Right atrium auricular region (tissue), 2 donors: Measurements from ENCODE around the gene TRERF1. TPM values are rescaled to one million over a fixed set of nuclear protein-coding genes. Genes with fewer than 3 reads are reported as not detected.

Source experiments
- DNase-seq: peaks from one replicate; pipeline ENCODE4 v3.0.0-alpha.2; 2019; ENCODE audit warnings: low spot score
- H3K27ac ChIP-seq, 2 donors: fragments of 200-600 bp; sonication (generic); 1 replicate in 1 of 2; 2 replicates in 1 of 2; pipeline ENCODE4 v1.5.1; 2016 to 2019
- H3K27me3 ChIP-seq, 2 donors: fragments of 200-600 bp; sonication (generic); one replicate each; pipeline versions ENCODE4 v1.5.1 to v1.6.0; 2017 to 2019
- H3K36me3 ChIP-seq: fragments of 200-600 bp; sonication (generic); one replicate; pipeline ENCODE4 v1.5.1; 2016
- H3K4me1 ChIP-seq, 2 donors: fragments of 200-600 bp; sonication (generic); one replicate each; pipeline versions ENCODE4 v1.5.1 to v1.6.0; 2017 to 2019
- H3K4me3 ChIP-seq, 2 donors: fragments of 200-600 bp; sonication (generic); 1 replicate in 1 of 2; 2 replicates in 1 of 2; pipeline ENCODE4 v1.5.1; 2017 to 2019; ENCODE audit warnings: mild to moderate bottlenecking in 1 of 2, moderate library complexity in 1 of 2
- H3K9me3 ChIP-seq, 2 donors: fragments of 200-600 bp; sonication (generic); one replicate each; pipeline ENCODE4 v1.5.1; 2019
- total RNA-seq, 2 donors: library from RNA; depleted of rRNA; stranded (reverse); fragments of >200 nt; gene quantifications; one replicate each; pipeline ENCODE4 v1.1.0, GENCODE V29; 2016
- TF ChIP-seq, protein P1 (sequence below), 2 donors: fragments of 200-600 bp; sonication (generic); IDR thresholded peaks; one replicate each; pipeline ENCODE4 v1.5.1; 2019; ENCODE audit warnings: antibody characterized with exemption in 2 of 2

TRERF1 gene
- total RNA-seq, 2 donors from 2014 or later, result 1.9 to 2.5 TPM

DNA sequence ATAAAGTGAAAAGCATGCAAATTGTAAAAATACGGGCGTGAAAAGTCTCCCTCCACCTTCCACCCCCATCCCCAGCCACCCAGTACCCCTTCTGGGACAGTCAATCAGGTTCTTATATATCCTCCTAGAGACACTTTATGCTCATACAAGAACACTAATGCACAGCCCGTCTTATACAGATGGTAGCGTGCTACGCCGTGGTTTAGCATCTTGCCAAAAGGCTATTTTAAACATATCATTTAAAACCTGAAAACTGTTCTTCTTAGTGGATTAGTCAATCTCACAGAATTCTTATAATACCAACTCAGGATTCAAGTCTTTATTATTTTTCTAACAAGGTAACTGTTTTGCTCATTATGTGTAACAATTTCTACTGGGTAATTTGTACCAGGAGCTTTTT lies 176.8 kb downstream of the TRERF1 start:
- H3K27ac ChIP-seq, result no peak overlapping the region
- H3K9me3 ChIP-seq, result no peaks in the 10 kb centered on the region
- TF ChIP-seq, protein P1, sequence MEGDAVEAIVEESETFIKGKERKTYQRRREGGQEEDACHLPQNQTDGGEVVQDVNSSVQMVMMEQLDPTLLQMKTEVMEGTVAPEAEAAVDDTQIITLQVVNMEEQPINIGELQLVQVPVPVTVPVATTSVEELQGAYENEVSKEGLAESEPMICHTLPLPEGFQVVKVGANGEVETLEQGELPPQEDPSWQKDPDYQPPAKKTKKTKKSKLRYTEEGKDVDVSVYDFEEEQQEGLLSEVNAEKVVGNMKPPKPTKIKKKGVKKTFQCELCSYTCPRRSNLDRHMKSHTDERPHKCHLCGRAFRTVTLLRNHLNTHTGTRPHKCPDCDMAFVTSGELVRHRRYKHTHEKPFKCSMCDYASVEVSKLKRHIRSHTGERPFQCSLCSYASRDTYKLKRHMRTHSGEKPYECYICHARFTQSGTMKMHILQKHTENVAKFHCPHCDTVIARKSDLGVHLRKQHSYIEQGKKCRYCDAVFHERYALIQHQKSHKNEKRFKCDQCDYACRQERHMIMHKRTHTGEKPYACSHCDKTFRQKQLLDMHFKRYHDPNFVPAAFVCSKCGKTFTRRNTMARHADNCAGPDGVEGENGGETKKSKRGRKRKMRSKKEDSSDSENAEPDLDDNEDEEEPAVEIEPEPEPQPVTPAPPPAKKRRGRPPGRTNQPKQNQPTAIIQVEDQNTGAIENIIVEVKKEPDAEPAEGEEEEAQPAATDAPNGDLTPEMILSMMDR (IDR thresholded peaks at IDR 0.05), result no peak
- H3K27me3 ChIP-seq, result no peaks in the 10 kb centered on the region
- H3K4me1 ChIP-seq, result peaks cover 0 to 31% of the 10 kb centered on the region in 2 donors
- DNase-seq, result no peak
- no peaks in the 10 kb centered on the region for H3K36me3 ChIP-seq
- no peak overlapping the region for H3K4me3 ChIP-seq

- DNase-seq, result no peak
- H3K36me3 ChIP-seq, result no peaks in the 10 kb centered on the region
- H3K4me1 ChIP-seq, result peaks cover 0 to 17% of the 10 kb centered on the region in 2 donors
- no peaks in the 10 kb centered on the region for H3K9me3 ChIP-seq
- no peaks in the 10 kb centered on the region for H3K27me3 ChIP-seq
- TF ChIP-seq, protein P1 (IDR thresholded peaks at IDR 0.05), result no peak
- H3K27ac ChIP-seq, result no peak overlapping the region
- no peak overlapping the region for H3K4me3 ChIP-seq
Observed at GRCh38 chr6:42271834-42272805, 179.6 kb downstream of the TRERF1 start.

DNA sequence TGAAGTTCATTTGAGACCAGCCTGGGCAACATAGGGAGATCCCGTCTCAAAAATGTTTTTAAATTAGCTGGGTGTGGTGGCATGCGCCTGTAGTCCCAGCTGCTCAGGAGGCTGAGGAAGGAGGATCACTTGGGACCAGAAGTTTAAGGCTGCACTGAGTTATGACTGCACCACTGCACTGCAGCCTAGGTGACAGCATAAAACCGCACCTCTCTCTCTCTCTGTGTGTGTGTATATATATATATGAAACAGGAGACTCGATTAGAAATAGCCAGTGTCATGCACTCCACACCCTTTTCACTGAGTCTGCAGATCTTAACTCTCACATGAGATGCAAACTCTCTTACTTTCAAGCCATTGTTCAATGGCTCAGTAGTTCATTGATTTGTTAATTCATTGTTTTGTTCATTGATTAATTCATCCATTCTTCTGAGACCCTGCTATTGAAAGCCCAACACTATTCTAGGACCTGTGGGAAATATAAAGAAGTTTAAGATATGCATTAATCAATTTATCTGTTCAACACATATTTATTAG lies 181.7 kb downstream of the TRERF1 start:
- no peaks in the 10 kb centered on the region for H3K27me3 ChIP-seq
- no peak for DNase-seq
- no peak overlapping the region for H3K4me3 ChIP-seq
- H3K27ac ChIP-seq, result no peak overlapping the region
- no peaks in the 10 kb centered on the region for H3K36me3 ChIP-seq
- H3K9me3 ChIP-seq, result no peaks in the 10 kb centered on the region
- TF ChIP-seq, protein P1 (IDR thresholded peaks at IDR 0.05), result no peak
- no peaks in the 10 kb centered on the region for H3K4me1 ChIP-seq

DNA sequence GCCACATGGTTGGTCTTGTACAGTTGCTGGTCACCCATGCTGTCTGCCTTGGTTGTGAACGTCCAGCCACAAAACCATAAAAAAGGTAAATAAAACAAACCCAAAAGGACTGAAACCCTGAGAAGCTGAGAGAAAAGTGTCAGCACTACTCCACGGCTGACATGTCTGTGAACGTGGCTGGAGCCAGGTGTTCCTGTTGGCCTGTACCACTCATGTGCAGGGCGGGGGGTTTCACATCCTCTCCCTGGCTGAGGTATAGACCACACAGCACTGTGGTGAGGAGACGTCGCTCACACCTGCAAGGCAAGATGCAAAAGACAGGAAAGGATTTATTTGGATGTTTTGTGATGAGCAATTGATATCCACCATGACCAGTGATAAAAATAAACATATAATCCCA lies 182.2 kb downstream of the TRERF1 start:
- Histone ChIP-seq H3K4me3 (no peak overlapping the region), H3K9me3 (no peaks in the 10 kb centered on the region), H3K27ac (no peak overlapping the region), H3K36me3 (no peaks in the 10 kb centered on the region), H3K27me3 (no peaks in the 10 kb centered on the region), H3K4me1 (peaks cover 0 to under 1% of the 10 kb centered on the region in 2 donors)
- DNase-seq, result no peak
- TF ChIP-seq, protein P1 (IDR thresholded peaks at IDR 0.05), result no peak

- DNase-seq, result no peak
- H3K27ac ChIP-seq, result no peak overlapping the region
- peaks cover 0 to 6% of the 10 kb centered on the region in 2 donors for H3K4me1 ChIP-seq
- H3K4me3 ChIP-seq, result no peak overlapping the region
- TF ChIP-seq, protein P1 (IDR thresholded peaks at IDR 0.05), result no peak
- no peaks in the 10 kb centered on the region for H3K9me3 ChIP-seq
- H3K36me3 ChIP-seq, result no peaks in the 10 kb centered on the region
- no peaks in the 10 kb centered on the region for H3K27me3 ChIP-seq
Observed at GRCh38 chr6:42268835-42269204, 182.9 kb downstream of the TRERF1 start.
